GM21447 (cell line): ENCODE results near the gene C6orf132.
"Not testable (repeated sequence)": the region's sequence is repeated elsewhere in the genome, so short reads cannot be mapped to it uniquely, and the experiment has no call there.

Source experiments
- ATAC-seq: cut with Tn5 transposase; IDR thresholded peaks from one replicate; pipeline ENCODE4 v1.9.1; 2021; ENCODE audit not compliant: unreplicated experiment

C6orf132 gene, protein sequence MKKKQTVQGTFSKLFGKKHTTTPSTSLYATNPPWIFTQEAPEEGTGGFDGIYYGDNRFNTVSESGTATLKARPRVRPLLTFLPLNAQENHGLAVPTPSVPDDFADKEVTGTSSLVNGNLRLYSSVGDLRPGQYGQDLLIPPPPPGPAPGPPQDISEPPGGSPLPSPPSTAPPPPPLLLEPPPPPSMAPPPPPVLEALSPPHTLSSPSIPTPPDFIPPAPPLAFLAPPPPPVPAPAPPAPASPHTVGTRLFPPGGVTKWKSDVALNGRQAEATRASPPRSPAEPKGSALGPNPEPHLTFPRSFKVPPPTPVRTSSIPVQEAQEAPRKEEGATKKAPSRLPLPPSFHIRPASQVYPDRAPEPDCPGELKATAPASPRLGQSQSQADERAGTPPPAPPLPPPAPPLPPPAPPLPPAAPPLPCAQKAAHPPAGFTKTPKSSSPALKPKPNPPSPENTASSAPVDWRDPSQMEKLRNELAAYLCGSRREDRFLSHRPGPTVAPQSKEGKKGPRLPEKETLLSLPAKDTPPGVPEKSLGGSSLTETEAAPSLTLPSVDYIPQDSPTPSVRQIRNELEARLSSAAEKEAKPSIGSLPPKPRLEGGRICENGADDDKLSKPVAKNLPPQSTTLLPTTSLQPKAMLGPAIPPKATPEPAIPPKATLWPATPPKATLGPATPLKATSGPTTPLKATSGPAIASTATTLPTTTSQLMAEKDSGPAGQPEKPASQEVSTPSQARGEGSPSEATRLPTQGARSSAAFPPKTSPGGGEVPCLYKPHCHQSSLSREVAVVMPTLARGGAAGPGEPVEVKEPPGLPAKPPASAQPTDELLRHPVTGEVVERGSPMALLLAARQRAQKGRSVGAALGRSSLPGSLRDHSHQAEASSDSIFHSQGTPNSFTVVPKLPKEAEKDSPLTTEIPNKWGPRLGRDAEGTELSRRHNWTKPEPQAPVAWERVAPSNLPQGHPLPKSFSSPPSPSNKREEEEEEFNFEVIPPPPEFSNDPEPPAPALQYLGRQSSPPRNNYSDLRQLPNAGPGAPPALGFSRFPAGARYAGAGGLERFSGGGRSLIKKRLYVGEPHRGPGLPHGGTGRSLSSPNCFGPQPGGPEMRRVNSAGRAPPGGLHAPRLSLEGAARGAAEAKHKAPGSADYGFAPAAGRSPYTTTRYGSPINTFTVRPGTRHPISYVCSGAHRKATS

DNA sequence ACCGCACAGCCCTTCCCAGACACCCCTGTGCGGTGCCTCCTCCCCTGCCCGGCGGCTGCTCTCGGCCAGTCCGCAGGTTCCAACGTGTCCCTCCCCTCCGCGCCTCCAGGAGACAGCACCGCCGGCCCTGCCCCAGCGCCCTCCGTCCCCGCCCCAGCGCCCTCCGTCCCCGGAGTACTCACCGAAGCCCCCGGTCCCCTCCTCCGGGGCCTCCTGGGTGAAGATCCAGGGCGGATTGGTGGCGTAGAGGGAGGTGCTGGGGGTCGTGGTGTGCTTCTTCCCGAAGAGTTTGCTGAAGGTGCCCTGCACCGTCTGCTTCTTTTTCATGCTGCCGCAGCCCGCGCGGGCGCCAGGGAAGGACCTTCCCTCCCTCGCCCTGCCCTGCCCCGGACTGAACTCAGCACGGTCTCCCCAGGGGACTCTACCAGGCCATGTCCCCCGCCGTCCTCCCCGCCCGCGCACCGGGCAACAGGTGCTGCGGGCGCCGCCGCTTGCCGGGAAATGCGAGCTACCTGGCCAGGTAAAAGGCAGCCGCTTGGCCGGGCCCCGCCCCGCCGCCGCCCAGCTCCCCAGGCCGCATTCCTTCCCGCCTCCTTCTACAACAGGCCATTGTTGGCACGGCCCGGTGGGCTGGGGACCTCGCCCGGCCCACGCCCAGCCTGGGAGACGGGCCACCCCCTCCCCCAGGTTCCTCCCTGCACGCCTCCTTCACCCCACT is at the start of gene C6orf132:
Gene C6orf132 (minus strand): TSS at position 503 of the 718 bp plus-strand sequence. CDS start 176 bp downstream, at position 327.
- no peak for ATAC-seq

DNA sequence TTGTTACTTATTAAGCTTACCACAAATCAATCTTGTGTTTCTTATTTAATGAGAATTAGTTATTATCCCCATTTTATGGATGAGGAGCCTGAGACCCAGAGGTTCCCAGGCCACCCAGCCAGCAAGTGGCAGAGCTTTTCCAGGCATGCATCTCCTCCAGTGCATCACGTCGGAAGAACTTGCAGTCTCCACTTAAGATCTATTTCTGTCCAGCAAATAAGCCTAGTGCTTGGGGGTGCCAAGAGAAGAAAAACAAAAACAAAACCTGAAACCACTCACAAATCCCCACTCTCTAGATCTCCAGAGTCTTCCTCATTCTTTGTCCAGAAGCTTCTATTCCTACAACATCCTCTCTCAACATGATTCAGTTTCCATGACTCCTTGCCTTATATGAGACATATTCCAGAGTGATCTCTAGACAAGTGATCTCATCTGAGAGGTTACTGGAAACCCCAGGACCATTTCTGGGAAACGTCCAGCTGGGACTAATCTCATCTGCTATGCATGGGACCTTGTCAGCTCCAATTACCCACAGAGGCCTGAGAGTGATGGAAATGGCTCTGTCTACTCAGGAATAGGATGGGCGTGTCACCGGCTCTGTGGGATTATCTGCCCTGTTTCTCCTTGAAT is 48.2 kb upstream of the C6orf132 start:
- no peak for ATAC-seq

DNA sequence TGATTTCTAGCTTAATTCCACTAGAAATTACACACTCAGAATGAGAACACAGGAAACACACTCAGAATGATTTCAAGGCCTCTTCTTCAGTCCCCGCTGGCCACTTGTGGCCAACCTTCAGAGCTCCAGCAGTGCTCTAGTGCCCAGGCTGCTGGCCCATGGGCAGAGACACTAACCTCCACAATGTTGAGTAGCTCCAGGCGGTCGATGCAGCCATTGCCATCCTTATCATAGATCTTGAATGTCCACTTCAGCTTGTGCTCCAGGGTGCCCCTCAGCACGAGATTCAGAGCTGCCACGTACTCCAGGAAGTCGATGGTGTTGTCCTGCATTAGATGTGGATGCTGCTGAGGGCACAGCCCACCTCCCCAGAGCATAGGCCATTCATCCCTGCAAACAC is 46.0 kb upstream of the C6orf132 start:
- ATAC-seq, result no peak

DNA sequence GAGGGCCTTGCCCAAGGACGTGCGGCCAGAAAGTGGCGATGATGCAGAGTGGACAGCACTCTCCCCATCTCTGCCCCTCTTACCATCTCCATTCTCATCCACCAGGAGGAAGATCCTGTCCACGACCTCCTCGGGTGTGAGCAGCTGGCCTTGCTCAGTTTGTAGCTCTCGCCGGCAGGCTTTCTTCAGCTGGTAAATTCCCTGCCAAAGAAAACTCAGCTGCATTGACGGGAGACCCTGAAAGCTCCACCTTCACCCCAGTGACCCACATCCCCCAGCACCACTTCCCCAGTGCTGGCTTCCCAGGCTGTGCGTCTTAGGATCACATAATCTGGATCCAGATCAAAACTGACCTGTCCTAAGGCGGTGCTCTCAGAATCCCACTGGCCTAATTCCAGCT is 43.2 kb upstream of the C6orf132 start:
- ATAC-seq, result no peak

DNA sequence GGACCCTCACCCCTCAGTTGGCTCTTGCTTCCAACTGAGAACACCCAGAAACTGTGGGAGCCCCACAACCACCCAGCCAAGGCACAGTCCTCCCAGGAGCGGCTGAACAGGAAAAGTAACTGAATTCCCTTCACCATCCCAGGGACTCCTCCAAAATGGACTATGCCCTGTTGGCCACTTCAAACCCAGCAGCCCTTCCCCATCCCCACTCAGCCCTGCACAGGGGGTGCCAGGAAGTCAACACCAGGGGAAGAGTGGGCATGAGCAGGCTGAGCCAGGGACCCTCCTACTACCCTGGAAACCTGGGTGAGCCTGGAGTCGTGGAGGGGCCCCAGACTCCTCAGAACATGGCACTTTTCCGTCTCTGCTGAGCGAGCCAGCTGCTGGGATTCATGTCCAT is 42.1 kb upstream of the C6orf132 start:
- ATAC-seq, result no peak

DNA sequence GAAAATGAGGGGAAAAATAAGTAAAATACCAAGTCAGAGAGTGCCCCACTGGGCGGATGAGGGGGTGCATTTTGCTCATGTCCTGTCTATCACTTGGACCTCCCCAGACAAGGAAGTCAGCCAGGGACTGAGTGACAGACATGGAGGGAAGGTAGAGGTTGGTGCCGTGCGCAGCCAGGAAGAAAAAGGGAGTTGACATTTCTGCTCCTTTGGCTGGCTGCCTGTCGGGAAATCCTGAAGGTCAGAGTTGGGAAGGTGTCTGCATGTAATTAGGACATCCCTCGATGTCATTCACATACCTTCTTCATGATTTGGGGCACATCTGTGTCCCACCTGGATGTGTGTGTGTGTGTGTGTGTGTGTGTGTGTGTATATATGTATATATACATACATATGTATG is 39.7 kb upstream of the C6orf132 start:
- no peak for ATAC-seq

DNA sequence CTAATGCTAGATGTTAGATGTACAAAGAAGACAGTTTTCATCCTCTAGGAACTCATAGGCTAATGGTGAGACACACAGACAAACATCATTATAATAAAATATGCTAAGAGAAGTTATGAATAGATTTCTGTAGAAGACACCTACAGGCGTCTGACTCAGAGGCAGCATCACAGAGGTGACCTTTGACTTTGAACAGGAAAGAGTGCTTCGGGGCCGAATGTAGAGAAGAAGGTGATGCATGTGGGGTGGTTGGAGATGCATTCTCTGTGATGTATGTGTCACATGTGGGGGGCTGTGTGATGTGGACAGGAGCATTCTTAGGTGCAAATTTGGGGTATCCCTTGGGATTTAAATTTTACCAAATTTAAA is 37.5 kb upstream of the C6orf132 start:
- ATAC-seq, result no peak

DNA sequence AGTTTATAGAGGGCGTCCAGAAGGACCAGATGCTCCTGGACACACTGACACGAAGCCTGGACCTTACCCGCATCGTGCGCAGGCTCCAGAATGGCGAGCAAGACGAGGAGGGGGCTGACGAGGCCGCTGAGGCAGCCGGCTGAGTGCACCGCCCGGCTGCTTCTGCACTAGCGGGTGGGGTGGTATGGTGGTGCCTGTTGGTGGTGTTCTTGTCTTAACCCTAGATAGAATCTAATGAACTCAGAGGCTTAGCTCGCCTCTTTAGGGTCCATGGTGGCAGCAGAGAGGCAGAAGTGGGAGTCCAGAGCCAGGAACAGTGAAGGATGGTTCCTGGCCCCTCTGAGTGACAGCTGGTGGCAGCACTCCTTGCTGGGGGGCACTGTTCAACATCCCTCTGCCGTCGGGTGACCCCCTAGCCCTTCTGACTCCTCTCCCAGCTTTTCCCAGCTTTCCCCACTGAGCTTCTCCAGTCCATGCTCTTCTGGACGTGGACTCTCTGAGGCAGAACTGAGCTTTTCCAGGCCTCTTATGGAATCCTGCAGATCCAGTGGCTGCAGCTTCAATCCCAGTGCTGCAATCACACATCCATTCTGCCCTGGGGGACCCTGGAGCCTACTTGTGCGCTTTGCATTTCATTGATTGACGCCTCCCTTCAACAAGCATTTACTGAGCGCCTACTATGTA is 37.0 kb upstream of the C6orf132 start:
- no peak for ATAC-seq

DNA sequence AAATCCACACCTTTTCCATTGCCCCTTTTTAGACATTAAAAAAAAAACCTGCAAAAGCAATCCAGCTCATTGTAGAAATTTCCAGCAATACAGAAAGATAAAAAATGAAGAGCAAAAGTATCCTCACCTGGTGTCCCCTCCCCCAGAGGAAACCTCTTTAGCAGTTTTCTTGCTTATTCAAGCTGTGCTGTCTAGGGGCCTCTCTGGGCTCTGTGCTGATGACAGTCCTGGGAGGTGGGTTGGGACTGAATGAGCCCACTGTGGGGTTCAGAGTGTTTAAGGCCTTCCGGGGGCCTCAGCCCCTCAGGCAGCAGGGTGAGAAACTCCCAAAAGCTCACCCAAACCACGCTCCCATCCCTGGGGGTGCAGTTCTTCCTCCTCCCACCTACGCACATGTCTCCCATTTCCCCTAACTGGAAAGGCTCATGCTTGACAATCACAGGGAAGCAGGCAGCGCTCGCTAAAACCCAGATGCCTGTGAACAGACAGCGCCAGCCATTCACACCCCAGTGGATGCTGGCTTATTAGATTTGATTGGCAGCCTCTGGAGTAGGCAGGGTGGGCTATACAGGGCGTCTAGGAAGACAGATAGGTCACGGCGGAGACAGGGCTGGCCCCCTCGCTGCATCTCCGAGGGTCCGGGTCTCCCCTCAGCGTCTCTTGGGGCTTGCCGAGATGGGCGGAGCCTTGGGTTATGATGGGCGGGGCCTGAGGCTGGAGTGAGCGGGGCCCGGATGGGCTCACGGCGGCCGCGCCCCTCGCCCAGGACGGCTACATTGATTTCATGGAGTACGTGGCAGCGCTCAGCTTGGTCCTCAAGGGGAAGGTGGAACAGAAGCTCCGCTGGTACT is 35.3 kb upstream of the C6orf132 start:
- ATAC-seq, result no peak

DNA sequence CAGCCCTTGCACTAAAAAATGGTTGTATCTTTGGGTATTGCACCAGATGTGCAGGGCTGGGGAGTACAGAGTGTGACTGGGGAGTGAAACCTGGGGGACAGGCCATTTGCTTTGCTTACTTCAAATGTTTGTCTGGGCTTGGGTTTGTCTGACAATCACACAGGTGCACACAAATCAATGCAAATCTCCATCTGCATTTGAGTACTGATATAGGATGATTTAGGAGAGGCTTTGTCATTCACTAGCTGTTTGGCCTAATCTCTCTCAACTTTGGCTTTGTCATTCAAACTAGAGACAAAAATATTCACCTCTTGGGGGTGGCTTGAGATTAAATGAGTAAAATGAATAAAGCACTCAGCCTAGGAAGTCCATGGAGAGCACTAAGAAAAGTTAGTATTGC is 34.6 kb upstream of the C6orf132 start:
- no peak for ATAC-seq

DNA sequence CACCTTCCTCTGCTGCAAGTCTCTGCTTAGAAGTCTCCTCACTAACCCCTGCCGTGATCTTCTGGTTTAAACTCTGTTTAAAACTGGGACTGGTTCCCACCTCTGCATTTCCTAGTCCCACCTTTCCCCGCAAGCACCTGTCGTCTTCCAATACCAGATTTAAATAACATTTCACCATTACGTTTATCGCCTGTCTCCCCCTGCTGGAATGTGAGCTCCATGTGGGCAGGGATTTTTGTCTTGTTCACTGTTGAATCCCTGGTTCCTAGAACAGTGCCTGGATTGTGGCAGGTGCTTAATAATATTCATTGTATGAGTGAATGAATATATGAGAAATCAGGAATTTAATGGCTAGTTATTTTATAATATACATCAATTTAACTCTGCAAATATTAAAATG is 33.4 kb upstream of the C6orf132 start:
- no peak for ATAC-seq

DNA sequence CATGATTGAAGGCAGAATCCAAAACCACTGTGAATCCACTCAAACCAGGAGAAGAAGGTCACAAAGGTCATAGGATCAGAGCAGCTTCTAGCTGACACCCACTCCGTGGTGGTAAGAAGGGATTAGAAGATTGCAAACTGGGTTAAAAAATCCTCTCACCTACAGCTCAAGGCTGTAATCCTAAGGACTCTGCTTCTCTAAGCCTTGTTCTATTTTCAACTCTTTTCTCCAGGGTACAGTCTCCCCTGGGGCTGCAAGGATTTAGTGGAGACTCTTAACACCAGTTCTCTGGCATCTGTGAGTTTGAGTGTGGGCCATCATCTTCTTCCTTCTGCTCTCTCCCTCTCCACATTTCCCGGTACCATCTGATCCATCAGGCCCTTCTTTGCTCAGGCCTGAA is 30.7 kb upstream of the C6orf132 start, which contains the start of gene GUCA1A:
Gene GUCA1A (plus strand): TSS at position 264 of the 400 bp plus-strand sequence. CDS start 250 bp downstream, outside the sequence.
- ATAC-seq, result no peak

DNA sequence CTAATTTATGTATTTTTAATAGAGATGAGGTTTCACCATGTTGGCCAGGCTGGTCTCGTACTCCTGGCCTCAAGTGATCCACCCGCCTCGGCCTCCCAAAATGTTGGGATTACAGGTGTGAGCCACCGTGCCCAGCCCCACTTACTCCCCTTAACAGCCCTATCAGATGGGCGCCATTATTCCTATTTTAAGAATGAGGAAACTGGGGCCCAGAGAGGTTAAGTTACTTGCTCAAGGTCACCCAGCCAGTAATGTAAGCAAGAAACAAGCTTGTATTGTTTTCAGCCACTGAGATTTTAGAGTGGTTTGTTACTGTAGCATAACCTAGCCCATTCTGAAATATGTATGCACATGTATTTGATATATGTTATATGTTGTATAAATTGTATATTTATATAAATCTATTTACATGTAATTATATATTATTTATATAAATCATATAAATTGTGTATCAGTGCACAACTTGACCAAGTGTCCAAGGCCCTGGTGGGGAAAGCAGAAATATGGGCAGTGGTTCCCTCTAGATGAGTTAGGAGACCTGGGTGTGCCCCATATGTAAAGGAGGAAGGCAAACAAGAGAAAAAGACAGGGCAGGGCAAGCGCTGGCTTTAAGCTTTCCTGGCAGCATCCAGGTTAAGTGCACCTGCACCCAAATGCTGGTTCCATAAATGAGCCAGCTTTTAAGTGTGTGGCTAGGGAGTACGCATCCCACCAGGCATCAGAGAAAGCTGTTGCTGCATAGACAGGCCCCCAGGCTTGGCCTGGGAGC is 29.6 kb upstream of the C6orf132 start:
- no peak for ATAC-seq

DNA sequence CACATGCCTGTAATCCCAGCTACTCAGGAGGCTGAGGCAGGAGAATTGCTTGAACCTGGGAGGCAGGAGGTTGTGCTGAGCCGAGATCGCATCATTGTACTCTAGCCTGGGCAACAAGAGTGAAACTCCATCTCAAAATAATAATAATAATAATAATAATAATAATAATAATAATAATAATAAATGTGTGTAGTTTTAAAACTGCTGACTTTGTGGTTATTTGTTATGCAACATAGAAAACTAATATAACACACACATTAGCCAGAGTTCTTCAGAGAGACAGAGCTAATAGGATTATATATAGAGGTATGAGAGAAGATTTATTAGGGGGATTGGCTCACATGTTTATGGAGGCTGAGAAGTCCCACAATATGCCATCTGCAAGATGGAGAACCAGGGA is 27.4 kb upstream of the C6orf132 start:
- not testable (repeated sequence) for ATAC-seq

DNA sequence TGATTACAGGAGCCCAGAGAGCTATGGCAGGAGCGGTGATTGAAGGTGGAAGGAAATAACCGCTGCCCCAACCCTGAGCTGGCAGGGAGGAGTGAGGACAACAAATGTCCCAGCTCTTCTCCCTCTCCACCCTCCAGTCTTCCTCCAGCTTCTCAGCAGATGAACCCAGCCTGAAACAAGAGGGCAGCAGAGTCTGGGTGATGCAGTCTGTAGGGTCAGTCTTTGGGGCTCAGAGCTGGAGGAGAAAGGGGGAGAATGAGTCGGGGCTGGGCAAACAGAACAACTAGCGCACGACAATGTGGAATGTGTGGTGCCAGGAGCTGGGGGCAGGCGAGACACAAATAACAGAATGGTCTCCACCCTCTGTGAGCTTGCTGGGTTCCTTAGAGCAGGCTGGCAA is 26.2 kb upstream of the C6orf132 start:
- ATAC-seq, result no peak

DNA sequence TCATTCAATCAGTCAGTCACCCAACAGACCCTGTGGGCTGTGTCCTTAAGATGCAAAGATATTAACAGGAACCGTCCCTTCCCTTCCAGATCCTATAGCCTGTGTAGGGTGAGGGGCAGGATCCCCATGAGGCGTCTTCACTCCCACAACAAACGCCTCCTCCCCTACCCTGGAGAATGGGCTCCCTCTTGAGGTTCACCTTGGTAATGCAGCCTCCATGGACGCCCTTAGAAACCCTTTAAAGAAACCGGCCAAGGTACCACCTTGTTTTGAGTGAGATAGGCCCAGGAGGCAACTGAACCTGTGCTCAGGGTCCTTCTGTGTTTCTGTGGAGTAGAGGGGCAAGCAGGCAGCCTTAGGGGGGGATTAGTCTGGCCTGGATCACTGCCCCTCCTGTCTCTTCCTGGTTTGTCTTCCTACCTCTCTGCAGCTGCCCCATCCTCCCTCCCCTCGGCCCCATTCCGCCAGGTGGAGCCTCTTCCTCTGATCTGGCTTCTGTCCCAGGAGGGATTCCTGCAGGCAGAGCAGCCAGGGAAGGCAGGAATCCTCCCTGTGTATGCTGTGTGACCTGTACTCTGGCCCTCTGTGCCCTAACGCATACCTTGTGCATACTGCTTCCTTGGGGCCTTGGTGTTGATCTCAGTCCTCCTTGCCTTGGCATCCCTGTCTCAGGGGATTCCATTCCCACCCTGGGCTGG is 24.2 kb upstream of the C6orf132 start:
- no peak for ATAC-seq

DNA sequence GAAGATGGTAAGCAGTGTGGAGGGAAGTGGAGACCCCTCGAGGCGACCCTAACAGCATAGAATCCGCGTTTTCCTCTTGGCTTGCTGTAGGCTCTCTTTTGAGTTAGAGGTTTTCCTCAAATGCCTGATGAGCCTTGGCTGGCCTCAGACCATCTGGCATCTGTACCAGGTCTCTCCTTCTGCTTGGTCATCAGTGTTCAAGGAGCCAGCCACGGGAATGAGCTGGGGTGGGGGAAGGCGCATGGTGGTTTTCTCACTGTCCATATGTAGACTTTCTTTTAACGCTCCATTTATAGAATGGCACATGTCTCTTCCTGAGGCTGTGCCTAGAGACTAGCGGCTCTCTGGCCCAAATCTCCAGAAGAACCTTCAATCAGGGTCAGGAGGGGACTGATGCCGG is 22.6 kb upstream of the C6orf132 start:
- ATAC-seq, result no peak
